ENCODE results near the gene ING3.

GRCh38 chr7:120926943-120927346 is 23.6 kb upstream of the ING3 start:
- TF ChIP-seq POLR2A (IDR thresholded peaks at IDR 0.05) (no peak), CTCF (IDR thresholded peaks at IDR 0.05) (no peak)

Measured in heart left ventricle (tissue), 13 donors.